SIG-M5 treated with dmso at 0.1 percent for 504 hours (cell line): ENCODE measurements around the gene ZNF592.

Experiments used
- DNase-seq: peaks from one replicate; lab custom pipeline; 2025; ENCODE audit not compliant: unreplicated experiment; lab: John Stamatoyannopoulos, UW

Gene ZNF592

GRCh38 chr15:84824260-84825007, 76.0 kb downstream of the ZNF592 start:
- DNase-seq: no peak

DNA sequence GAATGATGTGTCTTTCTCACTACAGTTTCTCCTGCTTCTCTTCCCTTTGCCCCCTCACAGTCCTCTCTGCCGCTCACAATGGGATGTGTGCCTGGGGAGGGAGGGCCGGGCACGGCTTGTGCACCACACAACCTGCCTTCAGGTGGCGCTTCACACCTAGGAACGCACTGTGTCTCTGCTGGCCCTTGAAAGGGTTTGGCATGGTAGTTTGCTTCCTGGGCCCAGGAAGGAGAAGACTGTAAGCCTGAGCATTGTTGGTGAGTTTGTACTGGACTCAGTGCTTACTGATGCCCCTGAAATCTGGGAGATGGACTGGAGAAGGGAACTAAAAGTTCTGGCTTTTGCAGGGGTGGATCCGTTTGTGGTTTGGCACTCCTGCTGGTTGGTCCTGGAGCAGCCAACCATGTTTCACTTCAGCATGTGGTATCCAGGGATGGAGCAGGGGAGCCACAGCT, 78.0 kb downstream of the ZNF592 start:
- DNase-seq: peak; percentile 29

DNA sequence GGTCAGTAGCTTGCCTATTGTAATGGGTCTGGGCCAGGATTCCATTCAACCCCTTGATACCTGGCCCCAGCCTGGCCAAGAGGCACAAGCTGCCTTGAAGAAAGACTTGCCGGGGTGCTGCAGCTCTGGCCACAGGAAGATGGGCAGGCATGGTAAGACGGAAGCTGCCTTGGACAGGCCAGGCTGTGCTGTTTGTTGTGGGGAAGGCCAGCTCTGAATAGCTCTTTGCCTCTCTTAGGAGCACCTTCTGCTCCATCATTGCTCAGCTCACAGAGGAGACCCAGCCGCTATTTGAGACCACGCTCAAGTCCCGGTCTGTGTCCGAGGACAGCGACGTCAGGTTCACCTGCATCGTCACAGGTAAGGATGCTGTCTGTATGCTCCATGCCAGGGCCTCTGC, 78.9 kb downstream of the ZNF592 start:
- DNase-seq: no peak

DNA sequence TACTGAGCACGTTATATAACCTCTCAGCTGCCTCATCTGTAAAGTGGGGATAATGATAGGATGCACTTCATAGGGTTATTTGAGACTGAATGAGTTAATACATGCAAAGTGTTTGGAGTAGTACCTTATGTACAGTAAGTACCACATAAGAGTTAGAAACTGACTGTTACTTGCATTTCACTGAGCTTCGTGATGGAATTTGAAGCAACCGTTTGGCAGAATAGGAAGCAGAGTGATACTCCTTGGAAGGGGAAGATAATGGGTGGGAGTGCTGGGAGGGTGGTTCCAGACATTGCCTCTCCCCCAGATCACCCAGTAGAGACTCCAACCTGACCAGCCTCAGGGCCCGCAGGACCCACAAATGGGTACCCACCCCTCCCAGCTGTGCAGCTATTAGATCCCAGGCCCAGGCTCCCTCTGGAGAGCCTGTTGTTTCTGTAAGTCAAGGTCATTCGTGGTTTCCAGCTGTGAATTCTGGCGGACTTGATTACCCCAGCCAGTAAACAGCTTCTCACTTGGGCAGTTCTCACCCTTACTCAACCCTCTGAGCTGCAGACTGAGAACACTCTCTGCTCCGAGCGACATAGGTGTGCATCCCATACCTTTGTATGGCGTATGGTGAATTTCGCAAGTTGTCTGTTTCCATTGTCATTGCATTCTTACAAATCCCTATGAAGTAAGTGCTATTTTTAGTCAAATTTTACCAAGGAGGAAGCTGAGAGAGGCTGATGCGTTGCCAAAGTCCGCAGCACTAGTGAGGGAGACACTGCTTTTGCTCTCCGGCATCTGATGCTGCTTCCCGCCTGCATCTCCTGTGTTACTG, 79.9 kb downstream of the ZNF592 start:
- no peak for DNase-seq

DNA sequence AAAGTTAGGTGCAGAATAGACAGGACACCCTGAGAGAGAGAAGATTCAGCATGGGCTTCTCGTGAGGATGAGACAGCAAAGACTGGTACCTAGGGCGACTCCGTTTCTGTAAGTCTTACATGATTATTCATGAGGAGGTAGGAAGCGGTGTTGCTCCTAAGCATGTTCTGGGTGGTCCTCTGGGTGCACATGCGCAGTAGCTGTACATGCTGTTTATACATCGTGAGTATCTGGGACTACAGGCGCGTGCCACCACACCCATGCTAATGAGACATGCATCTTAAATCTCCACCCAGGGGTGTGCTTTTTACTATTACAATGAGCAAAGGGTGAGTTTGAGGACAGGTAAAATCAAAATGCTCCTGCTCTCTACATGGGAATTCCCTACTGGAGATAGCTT, 81.0 kb downstream of the ZNF592 start:
- DNase-seq: no peak

DNA sequence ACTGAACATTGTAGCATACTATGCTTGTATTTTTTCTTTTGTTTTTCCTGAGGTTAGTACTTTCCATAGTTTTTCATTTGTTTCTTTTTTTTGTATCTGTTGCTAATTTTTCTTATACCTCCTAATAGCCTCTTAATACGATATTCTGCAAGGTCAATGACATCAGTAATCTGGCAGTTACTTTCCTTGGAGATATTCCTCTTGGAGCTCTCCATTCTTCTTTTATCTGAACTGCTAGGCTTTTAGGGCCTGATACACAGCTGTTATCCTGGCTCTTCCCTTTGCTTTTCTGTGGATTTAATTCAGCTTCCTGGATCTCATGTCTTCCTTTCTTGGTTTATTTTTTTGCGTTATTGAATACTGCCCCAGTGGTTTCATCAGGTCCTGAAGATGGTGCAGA, 81.6 kb downstream of the ZNF592 start:
- DNase-seq: no peak

DNA sequence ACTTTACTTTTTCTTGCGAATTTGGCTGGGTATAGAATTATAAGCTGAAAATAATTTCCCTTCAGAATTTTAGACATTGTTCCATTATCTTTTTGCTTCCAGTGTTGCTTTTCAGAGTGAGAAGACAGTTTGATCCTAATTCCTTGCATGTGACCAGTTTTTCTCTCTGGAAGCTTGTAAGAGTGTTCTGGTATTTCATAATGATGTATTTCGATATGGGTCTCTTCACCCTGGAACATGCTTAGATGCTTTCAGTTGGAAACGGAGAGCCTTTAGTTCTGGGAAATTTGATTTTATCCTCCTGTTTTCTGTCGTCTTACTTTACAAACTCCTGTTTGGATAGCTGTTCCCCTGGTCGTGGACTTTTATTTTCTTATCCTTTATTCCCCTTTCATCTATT, 82.6 kb downstream of the ZNF592 start:
- DNase-seq: no peak

DNA sequence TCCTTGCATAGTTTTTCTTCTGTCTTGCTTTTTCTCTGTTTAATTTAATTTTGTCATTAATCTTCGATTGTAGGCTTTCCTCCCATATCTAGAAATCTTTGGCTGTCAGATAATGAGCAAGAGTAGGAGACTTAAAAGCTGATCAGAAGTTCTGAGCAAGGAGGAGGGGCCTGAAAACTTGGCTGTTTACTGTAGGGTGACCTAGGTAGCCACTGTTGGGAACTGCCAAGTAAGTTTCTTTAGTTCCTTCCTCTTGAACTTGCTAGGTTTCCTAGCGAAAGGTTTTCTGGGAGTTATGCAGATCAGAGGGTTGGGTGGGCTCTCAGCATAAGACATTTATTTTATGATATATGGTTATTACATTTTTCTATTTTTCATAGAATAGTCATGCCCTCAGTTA, 83.2 kb downstream of the ZNF592 start:
- no peak for DNase-seq

- DNase-seq: no peak
These were observed 84.2 kb downstream of the ZNF592 start for GRCh38 chr15:84832448-84833040.

- DNase-seq: no peak
These were observed 85.2 kb downstream of the ZNF592 start for GRCh38 chr15:84833447-84834228.

GRCh38 chr15:84834229-84834955, 86.0 kb downstream of the ZNF592 start:
- no peak for DNase-seq

- DNase-seq: no peak
These were observed 86.6 kb downstream of the ZNF592 start for GRCh38 chr15:84834969-84835368.

- DNase-seq: no peak
These were observed 87.4 kb downstream of the ZNF592 start for GRCh38 chr15:84835661-84836337.

DNA sequence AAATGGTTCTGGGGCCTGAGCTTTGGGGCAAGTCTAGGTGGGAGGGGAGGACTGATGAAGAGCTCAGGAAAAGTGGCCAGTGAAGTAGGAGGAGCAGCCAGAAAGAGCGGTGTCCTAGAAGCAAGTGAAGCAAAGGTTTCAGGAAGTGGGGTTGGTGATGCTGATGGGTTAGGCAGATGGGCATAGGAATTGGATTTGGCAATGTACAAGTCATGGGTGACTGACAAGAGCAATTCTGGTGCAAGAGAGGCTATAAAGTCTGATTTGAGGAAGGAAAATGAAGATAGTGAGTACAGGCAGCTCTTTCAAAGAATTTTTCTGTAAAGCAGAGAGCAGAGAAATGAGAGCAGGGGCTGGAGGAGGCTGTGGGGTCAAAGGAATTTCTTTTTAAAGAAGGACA, 88.5 kb downstream of the ZNF592 start:
- peak; percentile 45 for DNase-seq

DNA sequence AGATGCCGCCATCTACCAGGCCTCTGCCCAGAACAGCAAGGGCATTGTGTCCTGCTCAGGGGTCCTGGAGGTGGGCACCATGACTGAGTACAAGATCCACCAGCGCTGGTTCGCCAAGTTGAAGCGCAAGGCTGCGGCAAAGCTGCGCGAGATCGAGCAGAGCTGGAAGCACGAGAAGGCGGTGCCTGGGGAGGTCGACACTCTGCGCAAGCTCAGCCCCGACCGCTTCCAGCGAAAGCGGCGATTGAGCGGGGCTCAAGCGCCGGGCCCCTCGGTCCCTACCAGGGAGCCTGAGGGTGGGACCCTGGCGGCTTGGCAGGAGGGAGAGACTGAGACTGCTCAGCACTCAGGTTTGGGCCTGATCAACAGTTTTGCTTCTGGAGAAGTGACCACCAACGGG, 91.3 kb downstream of the ZNF592 start:
- no peak for DNase-seq

DNA sequence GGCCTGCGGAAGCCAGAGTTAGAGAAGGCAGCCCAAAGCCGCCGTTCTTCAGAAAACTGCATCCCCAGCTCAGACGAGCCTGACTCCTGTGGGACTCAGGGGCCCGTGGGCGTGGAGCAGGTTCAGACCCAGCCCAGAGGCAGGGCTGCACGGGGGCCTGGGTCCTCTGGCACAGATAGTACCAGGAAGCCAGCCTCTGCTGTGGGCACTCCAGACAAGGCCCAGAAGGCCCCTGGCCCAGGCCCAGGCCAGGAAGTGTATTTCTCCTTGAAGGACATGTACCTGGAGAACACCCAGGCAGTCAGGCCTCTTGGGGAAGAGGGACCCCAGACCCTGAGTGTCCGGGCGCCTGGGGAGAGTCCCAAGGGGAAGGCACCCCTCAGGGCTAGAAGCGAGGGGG, 91.9 kb downstream of the ZNF592 start:
- no peak for DNase-seq

GRCh38 chr15:84840741-84841429, 92.5 kb downstream of the ZNF592 start:
- no peak for DNase-seq

DNA sequence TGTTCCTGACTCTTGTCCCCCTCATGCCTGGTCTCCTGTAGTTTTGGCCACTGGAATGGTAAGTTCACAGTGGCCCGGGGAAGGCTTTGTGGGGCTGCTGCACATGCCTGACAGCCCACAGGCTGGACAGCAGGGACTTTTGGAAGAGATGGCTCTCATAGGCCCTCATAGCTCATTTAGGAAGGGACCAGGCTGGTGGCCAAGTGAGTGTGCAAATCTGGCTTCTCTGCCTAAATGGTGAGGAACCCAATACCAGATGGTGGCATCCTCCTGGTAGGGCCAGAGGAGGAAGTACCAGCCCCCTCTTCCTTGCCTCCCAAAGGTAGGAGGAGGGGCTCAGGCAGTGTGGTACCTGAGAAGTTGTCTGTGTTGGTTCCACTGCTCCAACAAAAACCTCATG, 94.4 kb downstream of the ZNF592 start:
- DNase-seq: no peak

- DNase-seq: no peak
These were observed 96.6 kb downstream of the ZNF592 start for GRCh38 chr15:84844964-84845363.
